NOMO-1 treated with dmso at 0.1 percent for 144 hours (cell line): ENCODE data around the gene PLK5.

Source experiments
- DNase-seq: peaks from one replicate; lab custom pipeline; 2025; ENCODE audit not compliant: unreplicated experiment; lab: John Stamatoyannopoulos, UW

Gene PLK5

DNA sequence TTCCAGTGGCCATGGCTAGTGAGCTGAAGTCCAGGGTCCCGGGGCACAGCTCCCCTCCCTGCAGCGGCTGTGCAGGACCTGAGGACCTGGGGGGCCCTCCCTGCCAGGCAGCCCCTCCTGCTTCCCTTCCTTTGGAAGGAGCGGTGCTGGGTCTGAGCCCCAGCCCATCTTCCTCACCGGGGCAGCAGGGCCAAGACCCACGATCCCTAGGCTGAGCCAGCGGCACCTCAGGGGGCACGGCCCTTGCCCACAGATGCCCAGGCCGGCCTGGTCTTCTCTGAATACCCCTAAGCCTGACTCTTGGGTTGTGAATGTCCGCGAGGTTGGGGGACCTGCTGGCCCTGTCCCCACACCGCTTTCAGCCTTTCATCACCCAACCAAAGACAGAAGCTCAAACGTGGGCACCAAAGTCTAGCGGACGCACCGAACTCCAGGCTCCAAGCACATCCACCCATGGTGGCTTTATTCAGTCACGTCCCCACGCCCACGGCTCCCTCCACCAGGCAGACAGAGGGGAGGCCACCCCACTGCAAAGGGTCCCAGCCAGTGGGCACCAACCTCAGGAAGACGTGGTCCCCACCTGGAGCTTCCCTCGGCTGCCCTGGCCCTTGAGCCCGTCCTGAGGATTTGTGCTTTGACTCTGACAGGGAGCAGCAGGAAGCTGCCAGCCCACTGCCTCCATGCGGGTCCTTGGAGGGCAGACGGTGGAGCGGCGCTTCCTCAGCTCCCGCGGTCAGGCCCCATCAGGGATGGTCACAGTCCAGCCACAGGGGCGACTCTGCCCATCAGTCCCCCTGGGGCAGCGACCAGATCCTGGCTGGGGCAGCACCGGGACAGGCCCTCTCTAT, 52.6 kb downstream of the PLK5 start:
- DNase-seq = no peak

DNA sequence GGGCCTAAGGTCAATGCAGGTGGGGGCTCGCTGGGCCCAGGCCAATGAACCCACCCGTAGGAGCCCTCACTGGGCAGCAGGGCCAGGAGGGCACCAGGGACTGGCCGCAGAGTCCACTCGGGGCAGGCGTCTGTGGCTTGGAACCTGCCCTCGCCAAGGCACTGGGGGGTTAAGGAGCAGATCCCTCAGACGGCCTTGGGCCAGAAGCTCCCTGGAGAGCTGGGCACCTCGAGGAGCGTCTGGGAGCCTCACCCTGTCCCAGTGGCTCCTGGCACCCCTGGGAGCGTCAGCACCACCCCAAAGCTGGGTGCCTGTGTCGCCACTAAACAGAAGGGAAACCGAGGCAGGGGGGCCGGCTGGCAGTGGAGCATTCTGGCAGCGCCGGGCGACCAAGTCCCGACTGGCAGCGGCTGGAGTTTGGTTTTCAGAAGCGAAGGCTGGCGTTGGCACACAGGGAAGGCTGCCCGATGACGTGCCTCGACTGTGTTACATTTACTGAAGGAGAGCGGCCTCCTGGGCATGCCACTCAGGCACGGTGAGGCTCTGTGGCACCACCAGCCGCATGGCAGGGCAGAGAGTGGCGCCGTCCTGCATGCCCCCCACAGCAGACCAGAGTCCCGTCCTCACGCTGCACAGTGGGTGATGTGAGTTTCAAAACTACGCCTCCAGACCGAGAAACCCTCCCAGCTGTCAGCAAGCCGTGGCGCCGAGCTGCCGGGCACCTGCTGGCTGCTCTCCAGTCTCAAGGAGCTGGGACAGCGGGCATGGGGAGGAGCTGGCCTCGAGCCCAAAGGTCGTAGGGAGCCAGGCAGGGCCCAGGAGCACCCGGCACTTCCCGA, 53.4 kb downstream of the PLK5 start:
- no peak for DNase-seq

DNA sequence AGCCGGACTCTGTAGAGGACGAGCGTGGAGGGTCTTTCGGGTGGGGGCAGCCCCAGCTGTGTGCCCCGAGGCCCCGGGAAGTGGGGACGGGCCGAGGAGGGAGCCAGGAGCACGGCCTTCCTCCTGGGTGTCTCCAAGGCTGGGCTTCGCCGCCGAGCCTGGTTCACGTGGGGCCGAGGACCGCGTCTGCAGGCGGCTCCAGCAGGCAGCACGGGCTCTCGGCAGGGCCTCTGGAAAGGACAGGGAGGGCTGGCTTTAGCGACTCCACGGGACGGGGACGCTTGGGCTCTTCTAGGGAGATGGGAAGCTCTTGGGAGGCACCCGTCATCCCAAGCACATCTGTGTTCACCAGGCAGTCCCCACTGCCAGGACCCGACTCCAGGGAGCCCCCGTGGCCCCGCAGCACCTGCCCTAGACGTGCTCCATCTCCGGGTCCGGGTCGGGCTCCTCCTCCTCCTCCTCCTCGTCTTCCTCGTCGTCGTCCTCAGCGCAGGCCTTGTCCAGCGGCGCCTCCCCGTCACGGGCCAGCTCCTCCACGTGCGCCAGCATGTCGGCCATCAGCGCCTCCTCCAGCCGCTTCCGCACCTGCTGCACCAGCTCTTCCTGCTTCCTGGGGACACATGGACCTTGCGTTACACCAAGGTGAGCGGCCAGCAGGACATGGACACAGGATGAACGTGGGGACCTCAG, 54.2 kb downstream of the PLK5 start:
- no peak for DNase-seq

DNA sequence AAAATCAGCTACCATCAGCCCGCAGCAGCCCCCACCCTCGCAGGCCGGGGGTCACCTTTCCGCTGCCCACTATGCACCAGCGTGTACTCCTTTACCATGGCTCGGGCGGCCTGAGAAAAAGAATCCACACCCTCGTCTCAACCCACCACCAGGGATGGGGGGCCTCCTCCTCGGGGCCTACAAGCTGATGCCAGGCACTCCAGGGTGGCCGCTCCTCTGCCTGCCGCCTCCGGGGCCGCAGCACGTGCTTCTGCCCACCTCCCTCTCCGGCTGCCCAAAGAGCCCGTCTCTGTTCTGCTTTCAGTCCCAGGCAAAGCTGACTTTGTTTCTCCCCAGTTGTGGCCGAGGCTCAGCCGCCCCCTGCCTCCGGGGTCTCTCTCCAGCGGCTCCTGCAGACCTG, 55.3 kb downstream of the PLK5 start:
- no peak for DNase-seq

DNA sequence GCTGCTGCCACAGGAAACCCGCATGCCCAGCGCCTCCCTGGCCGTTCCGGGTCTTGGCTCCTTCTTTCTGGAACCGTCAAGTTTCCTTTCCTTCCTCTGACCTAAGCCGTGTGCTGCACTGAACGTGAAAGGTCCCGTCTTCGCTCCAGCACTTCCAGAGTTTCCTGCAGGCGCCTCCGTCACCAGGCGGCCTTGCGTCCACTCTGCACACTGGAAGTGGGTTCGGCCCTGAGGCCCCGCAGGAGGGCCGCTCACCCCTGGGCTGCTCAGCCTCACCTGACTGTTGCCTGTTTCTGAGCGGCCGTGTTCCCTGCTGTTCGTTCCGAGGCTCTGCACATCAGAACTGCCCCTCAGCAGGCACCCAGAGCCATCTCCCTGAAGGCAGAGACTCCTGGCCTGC, 56.5 kb downstream of the PLK5 start:
- DNase-seq = no peak

DNA sequence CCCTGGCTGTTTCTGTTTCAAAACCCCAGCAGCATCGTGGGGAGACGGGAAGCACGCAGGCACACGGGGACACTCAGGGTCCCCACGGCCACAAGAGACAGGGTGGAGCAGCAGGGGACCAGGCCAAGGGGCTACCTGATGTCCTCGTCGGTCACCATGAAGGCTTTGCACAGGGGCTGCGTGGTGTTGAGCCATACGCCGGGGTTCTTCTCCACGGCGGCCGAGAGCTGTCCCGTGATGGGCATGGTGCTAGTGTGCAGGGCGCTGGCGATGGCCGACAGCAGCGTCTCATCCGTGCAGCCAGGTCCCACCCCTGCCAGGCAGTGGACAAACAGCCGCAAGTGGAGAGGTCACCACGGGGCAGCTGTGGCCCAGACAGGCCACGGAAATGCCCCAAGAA, 57.1 kb downstream of the PLK5 start:
- no peak for DNase-seq

DNA sequence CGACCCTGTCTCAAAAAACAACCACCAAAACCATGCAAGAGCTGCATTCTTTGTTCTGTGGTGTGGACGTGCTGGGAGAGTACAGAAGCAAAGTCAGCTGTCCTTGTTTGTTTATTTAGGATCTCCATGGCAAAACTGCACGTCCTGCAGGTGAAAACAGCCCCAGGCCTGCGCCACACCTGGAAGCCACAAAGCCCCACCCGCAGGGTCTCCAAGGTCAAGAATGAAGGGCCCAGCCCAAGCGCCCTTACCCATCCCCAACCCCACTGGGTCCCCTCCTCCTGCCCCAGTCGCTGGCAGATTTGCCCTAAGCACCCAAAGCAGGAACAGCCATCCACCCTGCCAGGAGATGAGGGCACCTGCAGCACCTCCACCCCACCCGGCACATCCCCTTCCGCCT, 58.3 kb downstream of the PLK5 start:
- no peak for DNase-seq

DNA sequence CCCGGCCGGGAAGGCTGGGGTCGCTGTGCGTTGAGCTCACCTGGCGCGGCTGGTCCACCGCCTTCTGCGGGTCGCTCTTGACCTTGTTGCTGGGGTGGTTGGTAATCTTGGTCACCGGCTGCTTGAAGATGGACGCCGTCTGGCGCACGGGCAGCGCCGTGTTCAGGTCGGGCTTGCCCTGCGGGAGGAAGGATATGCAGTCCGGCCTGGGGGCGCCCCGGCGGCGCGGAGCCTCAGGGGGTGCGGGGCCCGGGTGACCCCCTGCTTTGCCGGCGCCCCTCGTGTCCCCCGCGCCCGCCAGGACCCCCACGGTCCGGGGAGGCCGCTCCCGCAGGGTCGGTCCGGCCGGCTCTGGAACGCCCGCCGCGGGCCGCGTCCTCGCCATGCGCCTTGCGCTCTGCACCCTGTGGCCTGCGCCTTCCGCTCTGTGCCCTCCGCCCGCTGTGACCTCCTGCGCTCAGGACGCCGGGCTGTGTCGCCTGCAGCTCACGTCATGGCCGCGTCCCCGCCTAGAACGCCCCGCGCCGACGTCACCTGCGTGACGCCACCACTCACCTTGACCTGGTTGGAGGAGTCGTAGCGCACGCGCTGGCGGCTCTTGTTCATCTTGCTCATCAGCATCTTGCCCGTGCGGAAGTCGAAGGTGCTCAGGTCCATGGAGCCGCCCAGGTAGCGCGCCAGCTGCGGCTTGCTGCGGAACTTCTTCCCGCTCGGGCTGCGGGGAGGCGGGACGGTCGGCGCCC, 60.8 kb downstream of the PLK5 start:
- no peak for DNase-seq

DNA sequence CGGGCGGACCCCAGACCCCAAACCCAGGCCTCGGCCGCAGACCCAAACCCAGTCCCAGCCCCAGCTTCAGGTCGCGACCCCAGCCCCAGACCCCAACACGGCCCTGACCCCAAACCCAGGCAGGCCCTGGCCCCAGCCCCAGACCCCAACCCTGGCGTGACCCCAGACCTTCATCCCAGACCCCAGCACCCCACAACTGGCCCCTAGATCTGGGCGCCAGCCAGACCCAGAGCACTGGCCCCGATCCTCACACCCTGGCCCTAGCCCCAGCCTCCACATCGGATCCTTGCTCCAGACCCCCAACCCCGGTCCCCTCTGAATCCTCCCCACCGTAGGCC, 61.3 kb downstream of the PLK5 start:
- DNase-seq = no peak
